Amygdala (tissue), 56 donors: ENCODE data around the gene KIAA0930.
"Not testable (repeated sequence)": the region's sequence is repeated elsewhere in the genome, so short reads cannot be mapped to it uniquely, and the experiment has no call there.

Experiments used
- DNase-seq, 56 donors: peaks; one replicate each; lab custom pipeline; 2025; lab: John Stamatoyannopoulos, UW

KIAA0930 gene

DNA sequence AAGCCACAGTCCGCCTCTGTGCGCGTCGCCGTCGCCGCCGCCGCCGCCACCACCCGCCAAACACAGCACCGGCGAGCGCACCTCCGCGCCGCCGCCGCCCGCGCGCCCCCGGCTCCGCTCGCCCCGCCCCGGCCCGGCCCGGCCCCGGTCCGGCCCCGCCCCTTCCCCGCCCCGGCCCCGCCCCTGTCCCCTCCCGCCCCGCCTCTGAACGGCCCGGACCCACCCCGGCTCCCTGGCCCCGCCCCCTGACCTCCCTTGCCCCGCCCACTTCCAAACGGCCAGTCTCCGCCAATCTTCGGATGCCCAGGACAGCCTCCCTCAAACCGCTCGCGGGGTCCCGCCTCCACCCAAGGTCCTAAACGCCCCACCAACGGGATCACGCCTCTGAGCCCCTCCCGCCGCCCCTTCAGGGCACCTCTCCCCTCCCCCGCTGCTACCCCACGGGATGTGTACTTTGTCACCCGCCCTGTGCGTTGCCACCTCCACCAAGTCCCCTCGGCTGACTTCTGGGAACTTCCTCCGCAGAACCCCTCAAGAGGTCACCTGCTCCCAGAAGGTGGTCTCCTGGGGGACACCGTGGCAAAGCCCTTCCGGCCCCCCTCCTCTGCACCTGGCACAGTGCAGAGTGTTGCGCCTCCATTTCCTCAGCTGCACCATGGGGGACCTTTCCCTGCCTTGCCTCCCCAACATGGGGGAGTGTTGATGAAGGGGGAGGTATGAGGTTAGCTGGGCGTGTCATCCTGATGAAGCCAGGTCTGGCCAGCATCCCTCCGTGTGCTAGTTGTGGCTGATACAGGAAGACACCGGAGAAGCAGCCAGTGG lies at the start of gene KIAA0930:
Gene KIAA0930 (minus strand): TSS at position 85 of the 822 bp plus-strand sequence. CDS start 191 bp downstream, outside the sequence.
- DNase-seq, result peak in 51 of 56 donors; percentile 31 to 92 (median 67)

GRCh38 chr22:45286854-45287551 lies 46.3 kb upstream of the KIAA0930 start:
- DNase-seq, result no peak

GRCh38 chr22:45285263-45286058 lies 44.8 kb upstream of the KIAA0930 start:
- DNase-seq, result no peak

GRCh38 chr22:45284705-45285262 lies 44.1 kb upstream of the KIAA0930 start, which contains the start of gene UPK3A:
Gene UPK3A, plus strand, starts transcription at chr22:45284949. Its CDS starts 65 bp downstream, at chr22:45285014.
- DNase-seq, result peak in 20 of 56 donors; percentile 12 to 73 (median 30)

DNA sequence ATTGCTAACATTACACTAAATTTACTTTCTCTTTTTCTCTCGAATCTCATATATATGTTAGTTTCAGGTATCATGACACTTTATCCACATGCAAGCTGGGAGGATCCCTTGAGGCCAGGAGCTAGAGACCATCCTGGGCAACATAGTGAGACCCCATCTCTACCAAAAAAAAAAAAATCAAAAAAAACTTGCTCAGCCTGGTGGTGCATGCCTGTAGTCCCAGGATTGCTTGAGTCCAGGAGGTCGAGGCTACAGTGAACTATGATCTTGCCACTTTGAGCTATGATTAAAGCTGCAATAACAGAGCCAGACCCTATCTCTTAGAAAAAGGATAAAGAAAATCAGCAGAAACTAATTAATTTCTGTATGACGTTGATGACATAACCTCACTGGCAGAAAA lies 40.3 kb upstream of the KIAA0930 start:
- DNase-seq, result no peak

GRCh38 chr22:45280587-45280980 lies 39.9 kb upstream of the KIAA0930 start:
- DNase-seq, result no peak

DNA sequence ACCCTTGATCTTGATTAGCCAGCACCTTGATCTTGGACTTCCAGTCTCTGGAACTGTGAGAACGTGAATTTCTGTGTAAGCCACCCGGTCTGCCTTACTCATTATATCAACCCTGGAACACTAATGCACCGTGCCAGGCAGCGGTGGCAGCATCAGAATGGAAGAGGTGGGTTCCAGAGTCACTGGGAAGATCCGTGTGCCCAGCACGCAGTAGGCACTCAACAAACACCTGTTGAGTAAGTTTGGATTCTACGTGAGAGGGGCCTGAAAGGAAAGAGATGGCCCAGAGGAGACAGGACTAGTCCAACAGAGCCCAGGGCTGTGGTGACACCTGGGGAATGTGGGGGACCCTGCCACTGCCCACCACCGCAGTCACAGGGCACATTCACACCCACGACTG lies 37.4 kb upstream of the KIAA0930 start:
- DNase-seq, result no peak

DNA sequence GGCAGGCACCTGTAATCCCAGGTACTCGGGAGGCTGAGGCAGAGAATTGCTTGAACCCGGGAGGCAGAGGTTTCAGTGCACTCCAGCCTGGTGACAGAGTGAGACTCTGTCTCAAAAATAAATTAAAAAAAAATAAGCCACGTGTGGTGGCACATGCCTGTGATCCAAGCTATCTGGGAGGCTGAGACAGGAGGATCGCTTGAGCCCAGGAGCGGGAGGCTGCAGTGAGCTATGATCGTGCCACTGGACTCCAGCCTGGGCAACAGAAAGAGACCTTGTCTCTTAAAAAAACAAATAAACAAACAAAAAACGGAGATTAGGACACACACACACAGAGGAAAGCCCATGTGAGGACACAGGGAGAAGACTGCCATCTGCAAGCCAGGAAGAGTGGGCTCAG lies 37.0 kb upstream of the KIAA0930 start:
- not testable (repeated sequence) for DNase-seq

DNA sequence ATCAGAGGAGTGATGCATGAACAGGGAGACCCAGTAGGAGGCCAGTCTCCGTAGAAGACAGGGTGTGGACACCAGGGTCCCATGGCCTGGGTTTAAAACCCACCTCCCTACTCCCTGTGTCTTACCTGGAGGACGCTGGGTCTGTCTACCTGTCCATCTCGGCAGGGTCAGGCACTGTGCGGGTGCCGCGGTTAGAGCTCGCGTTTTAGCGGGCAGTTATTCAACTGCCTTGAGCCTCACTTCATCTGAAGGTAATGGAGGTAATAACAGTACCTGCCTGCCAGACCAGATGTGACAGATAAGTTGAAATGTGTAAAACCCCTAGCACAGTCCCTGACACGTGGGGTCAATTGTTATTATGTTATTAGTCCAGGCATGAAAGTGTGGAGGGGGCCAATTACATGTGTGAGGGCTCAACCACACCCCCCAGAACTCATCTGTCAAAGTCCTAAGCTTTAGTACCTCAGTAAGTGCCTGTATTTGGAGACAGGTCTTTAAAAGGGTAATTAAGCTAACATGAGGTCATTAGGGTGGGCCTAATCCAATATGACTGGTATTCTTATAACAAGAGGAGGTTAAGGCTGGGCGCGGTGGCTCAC lies 35.9 kb upstream of the KIAA0930 start:
- no peak for DNase-seq

GRCh38 chr22:45273452-45274075 lies 32.9 kb upstream of the KIAA0930 start:
- DNase-seq, result no peak

DNA sequence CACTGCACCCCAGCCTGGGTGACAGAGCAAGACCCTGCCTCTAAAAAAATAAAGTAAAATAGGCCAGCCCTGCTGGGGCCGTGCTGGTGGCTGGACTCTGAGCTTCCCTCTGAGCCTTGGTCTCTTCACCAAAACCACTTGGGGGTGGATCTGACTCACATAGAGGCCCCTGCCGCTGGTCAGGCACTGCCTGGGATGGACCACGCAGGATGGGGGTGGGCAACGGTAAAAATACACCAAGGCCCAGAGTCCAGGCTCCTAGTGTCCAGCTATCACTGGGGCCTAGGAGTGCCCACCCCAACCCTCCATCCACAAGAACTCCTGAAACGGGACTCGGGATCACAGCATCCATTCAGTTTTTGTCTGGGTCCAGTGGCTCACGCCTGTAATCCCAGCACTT lies 31.8 kb upstream of the KIAA0930 start:
- no peak for DNase-seq

DNA sequence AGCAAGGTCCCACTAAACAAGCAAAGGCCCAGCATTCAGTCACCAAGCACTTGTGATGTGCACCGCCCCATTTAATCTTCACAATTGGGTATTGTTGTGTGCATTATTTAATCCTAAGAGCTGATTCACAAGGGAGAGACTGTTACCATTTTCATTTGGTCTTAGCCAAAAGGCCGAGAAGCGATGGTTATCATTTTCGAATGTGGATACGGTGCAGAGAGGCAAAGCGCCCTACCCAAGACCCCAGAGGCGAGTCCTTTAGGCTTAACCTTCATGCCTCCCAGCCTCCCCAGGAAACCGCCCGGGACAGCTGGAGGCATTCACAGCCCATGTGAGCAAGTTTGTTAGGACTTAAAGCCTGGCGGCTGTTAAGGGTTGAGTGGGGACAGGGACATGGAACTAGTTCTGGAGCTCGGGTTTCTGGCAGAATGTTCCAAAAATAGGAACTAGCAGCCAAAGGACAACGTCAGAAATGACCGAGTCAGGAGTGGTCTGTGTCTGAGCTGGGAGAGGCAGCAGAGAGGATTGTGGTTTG lies 31.0 kb upstream of the KIAA0930 start:
- DNase-seq, result peak in 26 of 56 donors; percentile 10 to 66 (median 36)

- DNase-seq, result no peak
Observed at GRCh38 chr22:45270095-45271020, 29.7 kb upstream of the KIAA0930 start.

- peak in 51 of 56 donors; percentile 13 to 89 (median 60) for DNase-seq
Observed at GRCh38 chr22:45268958-45269844, 28.5 kb upstream of the KIAA0930 start.

DNA sequence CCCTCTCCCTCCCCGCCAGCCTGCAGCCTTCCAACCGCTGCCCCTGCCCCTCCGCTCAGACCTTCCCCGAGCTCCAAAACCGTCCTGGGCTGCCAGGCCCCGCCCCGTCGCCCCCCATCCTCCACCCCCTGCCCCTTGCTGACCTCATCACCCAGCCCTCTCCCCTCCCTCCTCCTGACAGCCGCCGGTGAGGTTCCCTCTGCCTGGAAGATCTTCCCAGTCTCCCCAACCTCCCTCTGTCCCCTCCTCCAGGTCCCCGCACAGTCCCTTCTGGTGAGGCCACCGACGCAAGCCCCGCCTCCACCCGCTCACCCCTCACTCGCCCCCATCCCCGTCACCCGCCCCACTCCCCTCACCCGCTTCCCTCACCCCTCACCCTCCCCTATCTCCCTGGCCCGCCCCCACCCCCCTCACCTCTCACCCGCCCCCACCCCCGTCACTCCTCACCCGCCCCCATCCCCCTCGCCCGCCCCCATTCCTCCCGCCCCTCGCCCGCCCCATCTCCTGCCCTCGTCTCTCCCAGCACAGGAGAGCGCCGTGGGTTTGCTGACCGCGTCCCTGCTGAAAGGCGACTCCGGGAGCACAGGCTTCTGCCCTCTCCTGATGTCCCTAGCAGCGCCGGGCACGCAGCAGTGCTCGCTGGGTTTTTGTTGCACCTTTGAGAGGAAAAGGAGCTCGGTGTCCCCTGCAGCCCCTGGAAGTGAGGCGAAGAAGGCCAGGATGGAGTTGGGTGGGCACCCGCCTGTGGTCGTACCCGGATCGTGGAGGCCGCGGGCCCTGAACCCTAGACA lies 27.7 kb upstream of the KIAA0930 start:
- DNase-seq, result peak in 11 of 56 donors; percentile 13 to 66 (median 34)

DNA sequence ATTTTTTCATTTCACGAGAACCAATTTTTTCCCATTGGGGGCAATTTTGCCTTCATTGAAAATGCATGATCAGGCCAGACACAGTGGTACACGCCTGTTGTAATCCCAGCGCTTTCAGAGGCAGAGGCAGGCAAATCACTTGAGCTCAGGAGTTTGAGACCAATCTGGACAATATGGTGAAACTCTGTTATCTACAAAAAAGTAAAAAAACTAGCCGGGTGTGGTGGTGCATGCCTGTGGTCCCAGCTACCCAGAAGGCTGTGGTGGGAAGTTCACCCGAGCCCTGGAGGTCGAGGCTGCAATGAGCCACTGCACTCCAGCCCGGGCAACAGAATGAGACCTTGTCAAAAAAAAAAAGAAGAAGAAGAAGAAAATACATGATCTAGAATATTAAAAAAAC lies 24.8 kb upstream of the KIAA0930 start:
- no peak for DNase-seq
